CD4-positive, alpha-beta T cell treated with Interleukin-6 for 4 hours (primary cell): ENCODE results near the gene FKBP5.
"Not testable (repeated sequence)": the region's sequence is repeated elsewhere in the genome, so short reads cannot be mapped to it uniquely, and the experiment has no call there.

Experiments
- DNase-seq: peaks from one replicate; pipeline ENCODE4 v3.0.0-alpha.2; 2020; ENCODE audit warnings: mixed read lengths

The FKBP5 gene

GRCh38 chr6:35582315-35582714, 106.4 kb downstream of the FKBP5 start:
- DNase-seq, result no peak

- DNase-seq, result no peak
Observed at GRCh38 chr6:35581633-35582032, 107.1 kb downstream of the FKBP5 start.

- no peak for DNase-seq
Observed at GRCh38 chr6:35580836-35581235, 107.9 kb downstream of the FKBP5 start.

GRCh38 chr6:35576682-35577081, 112.0 kb downstream of the FKBP5 start:
- DNase-seq, result no peak

GRCh38 chr6:35573495-35574110, 115.1 kb downstream of the FKBP5 start:
- DNase-seq, result no peak

GRCh38 chr6:35570885-35571330, 117.8 kb downstream of the FKBP5 start:
- DNase-seq, result not testable (repeated sequence)

GRCh38 chr6:35569011-35569461, 119.7 kb downstream of the FKBP5 start:
- DNase-seq, result peak; percentile 51

- DNase-seq, result no peak
Observed at GRCh38 chr6:35566794-35567193, 121.9 kb downstream of the FKBP5 start.

GRCh38 chr6:35564733-35565132, 124.0 kb downstream of the FKBP5 start:
- no peak for DNase-seq

- DNase-seq, result no peak
Observed at GRCh38 chr6:35562060-35562459, 126.7 kb downstream of the FKBP5 start.

GRCh38 chr6:35561113-35561512, 127.6 kb downstream of the FKBP5 start:
- no peak for DNase-seq

GRCh38 chr6:35558571-35558970, 130.1 kb downstream of the FKBP5 start:
- DNase-seq, result no peak

- no peak for DNase-seq
Observed at GRCh38 chr6:35557239-35557638, 131.5 kb downstream of the FKBP5 start.

- no peak for DNase-seq
Observed at GRCh38 chr6:35554811-35555210, 133.9 kb downstream of the FKBP5 start.

- DNase-seq, result no peak
Observed at GRCh38 chr6:35553315-35553714, 135.4 kb downstream of the FKBP5 start.

GRCh38 chr6:35552285-35552917, 136.3 kb downstream of the FKBP5 start:
- peak; percentile 77 for DNase-seq

- DNase-seq, result no peak
Observed at GRCh38 chr6:35550437-35550836, 138.3 kb downstream of the FKBP5 start.

- no peak for DNase-seq
Observed at GRCh38 chr6:35547676-35548075, 141.0 kb downstream of the FKBP5 start.

GRCh38 chr6:35544769-35545361, 143.8 kb downstream of the FKBP5 start:
- DNase-seq, result no peak

- no peak for DNase-seq
Observed at GRCh38 chr6:35543459-35544193, 145.1 kb downstream of the FKBP5 start.

GRCh38 chr6:35541836-35542235, 146.9 kb downstream of the FKBP5 start:
- DNase-seq, result no peak

GRCh38 chr6:35539223-35539622, 149.5 kb downstream of the FKBP5 start:
- no peak for DNase-seq

- not testable (repeated sequence) for DNase-seq
Observed at GRCh38 chr6:35535847-35536246, 152.9 kb downstream of the FKBP5 start.
